Keratinocyte (primary cell): ENCODE results near the gene PPT2. TPM values are rescaled to one million over a fixed set of nuclear protein-coding genes. Genes with fewer than 3 reads are reported as not detected.

Experiments
- DNase-seq: peaks from one replicate; pipeline ENCODE4 v3.0.0-alpha.2; 2011; ENCODE audit warnings: low read depth, missing footprints, low spot score
- FAIRE-seq: peaks from 2 replicates; lab custom pipeline; 2011; peaks lifted over from hg19 to GRCh38; lab: Jason Lieb, UNC
- H2AFZ ChIP-seq: 2 replicates; pipeline ENCODE4 v1.6.0; 2012; ENCODE audit warnings: low read length, control low read depth, inconsistent platforms; ENCODE audit not compliant: control insufficient read depth
- H3K27ac ChIP-seq: 2 replicates; pipeline ENCODE4 v1.5.1; 2011; ENCODE audit warnings: low read length; ENCODE audit not compliant: control insufficient read depth, insufficient read depth
- H3K27me3 ChIP-seq: 3 replicates; pipeline ENCODE4 v1.6.0; 2011; ENCODE audit warnings: low read length; ENCODE audit not compliant: control insufficient read depth, insufficient read depth; ENCODE audit errors: extremely low read depth
- H3K36me3 ChIP-seq, 2 experiments: 2 replicates in 1 of 2; 3 replicates in 1 of 2; pipeline ENCODE4 v1.5.1; 2011; ENCODE audit warnings: low read length in 2 of 2, mild to moderate bottlenecking in 1 of 2; ENCODE audit not compliant: control insufficient read depth in 2 of 2, insufficient read depth in 2 of 2; ENCODE audit errors: extremely low read depth in 1 of 2
- H3K4me1 ChIP-seq: 3 replicates; pipeline ENCODE4 v1.5.1; 2011; ENCODE audit warnings: low read length; ENCODE audit not compliant: control insufficient read depth, insufficient read depth; ENCODE audit errors: extremely low read depth
- H3K4me2 ChIP-seq: 3 replicates; pipeline ENCODE4 v1.6.0; 2011; ENCODE audit warnings: low read depth, low read length; ENCODE audit not compliant: control insufficient read depth, insufficient read depth; ENCODE audit errors: extremely low read depth
- H3K4me3 ChIP-seq, 3 experiments: fragments of 200-600 bp in 1 of 3; sonication (generic) in 1 of 3; 2 replicates in 2 of 3; 3 replicates in 1 of 3; pipeline ENCODE4 v1.5.1; 2011 to 2016; ENCODE audit warnings: low read length in 3 of 3, mild to moderate bottlenecking in 3 of 3, control low read depth in 2 of 3, inconsistent platforms in 1 of 3, low read depth in 1 of 3, mixed read lengths in 1 of 3, mixed run types in 1 of 3, moderate library complexity in 1 of 3; ENCODE audit not compliant: control insufficient read depth in 2 of 3, insufficient read depth in 2 of 3; ENCODE audit errors: extremely low read depth in 1 of 3
- H3K79me2 ChIP-seq: 2 replicates; pipeline ENCODE4 v1.6.0; 2012; ENCODE audit warnings: low read length; ENCODE audit not compliant: control insufficient read depth, insufficient read depth
- H3K9ac ChIP-seq: 3 replicates; pipeline ENCODE4 v1.6.0; 2011; ENCODE audit warnings: low read length; ENCODE audit not compliant: control insufficient read depth, insufficient read depth; ENCODE audit errors: extremely low read depth
- H3K9me1 ChIP-seq: 3 replicates; pipeline ENCODE4 v1.6.0; 2011; ENCODE audit warnings: low read length; ENCODE audit not compliant: control insufficient read depth, insufficient read depth; ENCODE audit errors: extremely low read depth
- H3K9me3 ChIP-seq: 2 replicates; pipeline ENCODE4 v1.5.1; 2012; ENCODE audit warnings: low read depth, low read length; ENCODE audit not compliant: control insufficient read depth
- H4K20me1 ChIP-seq: 3 replicates; pipeline ENCODE4 v1.6.0; 2011; ENCODE audit warnings: low read length; ENCODE audit not compliant: control insufficient read depth, insufficient read depth; ENCODE audit errors: extremely low read depth
- EZH2 ChIP-seq: IDR thresholded peaks from one replicate; pipeline ENCODE4 v1.6.1; 2012; ENCODE audit warnings: inconsistent platforms, mild to moderate bottlenecking, low read length, moderate library complexity
- dilution Hi-C: fragments of 300-500 bp; cut with MboI; formaldehyde crosslinking; loops from one replicate; pipeline ENCODE4 v1.7.0; 2020; ENCODE audit warnings: low sequenced_read_pairs; ENCODE audit not compliant: extremely low pct_ligation_motif_present
- polyA plus RNA-seq, 5 experiments: library from polyadenylated mRNA; depleted of rRNA in 3 of 5; stranded (reverse) in 3 of 5; stranded (forward) in 1 of 5; unstranded in 1 of 5; fragments of >200 nt; gene quantifications; 1 replicate in 1 of 5; 2 replicates in 3 of 5; 3 replicates in 1 of 5; pipeline versions ENCODE4 v1.2.1 to v1.2.3, GENCODE V29; 2011 to 2012; ENCODE audit warnings: missing spikeins in 2 of 5, low read depth in 1 of 5, low replicate concordance in 1 of 5
- TF ChIP-seq, protein P1 (sequence below), 3 experiments: IDR thresholded peaks in 1 of 3; conservative IDR thresholded peaks in 1 of 3; optimal IDR thresholded peaks in 1 of 3; 2 replicates in 2 of 3; 3 replicates in 1 of 3; pipeline versions ENCODE3 to v1.5.1; 2011; ENCODE audit warnings: low read length in 3 of 3, mild to moderate bottlenecking in 3 of 3, moderate library complexity in 2 of 3, control low read depth in 1 of 3, inconsistent platforms in 1 of 3; ENCODE audit not compliant: insufficient read depth in 2 of 3; ENCODE audit errors: extremely low read depth in 1 of 3

PPT2 gene
- polyA plus RNA-seq, 1 donor (not counting 4 experiments of a cell fraction or from before 2014, with no cell fraction given), result 15.0 TPM

GRCh38 chr6:32179766-32180405 is 25.9 kb downstream of the PPT2 start:
- dilution Hi-C loops, result no loop called here
- DNase-seq, result no peak
- Histone ChIP-seq H3K9ac (no peak overlapping the region), H2AFZ (no peak overlapping the region), H3K9me1 (no peaks in the 10 kb centered on the region), H3K79me2 (peaks cover 16% of the 10 kb centered on the region), H3K9me3 (no peaks in the 10 kb centered on the region), H3K4me1 (peaks cover 24% of the 10 kb centered on the region), H4K20me1 (no peaks in the 10 kb centered on the region), H3K27me3 (no peaks in the 10 kb centered on the region), H3K36me3 (peaks cover 8% of the 10 kb centered on the region in 2 experiments), H3K4me3 (no peak overlapping the region), H3K27ac (no peak overlapping the region), H3K4me2 (peak overlapping the region; percentile 87)
- FAIRE-seq, result no peak
- TF ChIP-seq EZH2, result no peak
- TF ChIP-seq, protein P1, sequence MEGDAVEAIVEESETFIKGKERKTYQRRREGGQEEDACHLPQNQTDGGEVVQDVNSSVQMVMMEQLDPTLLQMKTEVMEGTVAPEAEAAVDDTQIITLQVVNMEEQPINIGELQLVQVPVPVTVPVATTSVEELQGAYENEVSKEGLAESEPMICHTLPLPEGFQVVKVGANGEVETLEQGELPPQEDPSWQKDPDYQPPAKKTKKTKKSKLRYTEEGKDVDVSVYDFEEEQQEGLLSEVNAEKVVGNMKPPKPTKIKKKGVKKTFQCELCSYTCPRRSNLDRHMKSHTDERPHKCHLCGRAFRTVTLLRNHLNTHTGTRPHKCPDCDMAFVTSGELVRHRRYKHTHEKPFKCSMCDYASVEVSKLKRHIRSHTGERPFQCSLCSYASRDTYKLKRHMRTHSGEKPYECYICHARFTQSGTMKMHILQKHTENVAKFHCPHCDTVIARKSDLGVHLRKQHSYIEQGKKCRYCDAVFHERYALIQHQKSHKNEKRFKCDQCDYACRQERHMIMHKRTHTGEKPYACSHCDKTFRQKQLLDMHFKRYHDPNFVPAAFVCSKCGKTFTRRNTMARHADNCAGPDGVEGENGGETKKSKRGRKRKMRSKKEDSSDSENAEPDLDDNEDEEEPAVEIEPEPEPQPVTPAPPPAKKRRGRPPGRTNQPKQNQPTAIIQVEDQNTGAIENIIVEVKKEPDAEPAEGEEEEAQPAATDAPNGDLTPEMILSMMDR (optimal IDR thresholded peaks at IDR 0.05 in 1 of 3, IDR thresholded peaks at IDR 0.05 in 1 of 3, conservative IDR thresholded peaks at IDR 0.05 in 1 of 3; ENCODE audit: extremely low read depth in 1 of 3, insufficient read depth in 2 of 3, low read length in 3 of 3), result no peak

GRCh38 chr6:32181148-32181702 is 27.3 kb downstream of the PPT2 start:
- Histone ChIP-seq H3K4me1 (peaks cover 18% of the 10 kb centered on the region), H3K4me2 (no peak overlapping the region), H3K9me1 (no peaks in the 10 kb centered on the region), H3K27ac (no peak overlapping the region), H3K4me3 (no peak overlapping the region), H3K9me3 (no peaks in the 10 kb centered on the region), H3K27me3 (no peaks in the 10 kb centered on the region), H3K79me2 (peaks cover 7% of the 10 kb centered on the region), H3K36me3 (peaks cover 7 to 10% of the 10 kb centered on the region in 2 experiments), H3K9ac (no peak overlapping the region), H4K20me1 (no peaks in the 10 kb centered on the region), H2AFZ (no peak overlapping the region)
- FAIRE-seq (no peak), DNase-seq (no peak)
- dilution Hi-C loops, result no loop called here
- TF ChIP-seq, protein P1 (optimal IDR thresholded peaks at IDR 0.05 in 1 of 3, IDR thresholded peaks at IDR 0.05 in 1 of 3, conservative IDR thresholded peaks at IDR 0.05 in 1 of 3; ENCODE audit: extremely low read depth in 1 of 3, insufficient read depth in 2 of 3, low read length in 3 of 3), result no peak
- no peak for TF ChIP-seq EZH2
